Neural progenitor cell (in vitro differentiated cells): ENCODE data around the gene SLC25A44. TPM values are rescaled to one million over a fixed set of nuclear protein-coding genes. Genes with fewer than 3 reads are reported as not detected.

ENCODE experiments used
- DNase-seq: peaks from one replicate; pipeline ENCODE4 v3.0.0-alpha.2; 2016; ENCODE audit warnings: low spot score
- H2AFZ ChIP-seq: fragments of 200-600 bp; sonication (generic); replicated peaks from 2 replicates; pipeline ENCODE4 v1.6.1; 2016; ENCODE audit warnings: antibody characterized with exemption
- H3F3A ChIP-seq: fragments of 200-600 bp; sonication (generic); 2 replicates; pipeline ENCODE4 v1.6.1; 2016; ENCODE audit warnings: antibody characterized with exemption, low read depth
- H3K27ac ChIP-seq: fragments of 200-600 bp; sonication (generic); 2 replicates; pipeline ENCODE4 v1.5.1; 2016; ENCODE audit warnings: mild to moderate bottlenecking
- H3K27me3 ChIP-seq: fragments of 200-600 bp; sonication (generic); 2 replicates; pipeline ENCODE4 v1.6.1; 2016; ENCODE audit warnings: mild to moderate bottlenecking, moderate library complexity
- H3K36me3 ChIP-seq: fragments of 200-600 bp; sonication (generic); 2 replicates; pipeline ENCODE4 v1.5.1; 2016
- H3K4me1 ChIP-seq: fragments of 200-600 bp; sonication (generic); 2 replicates; pipeline ENCODE4 v1.6.1; 2016; ENCODE audit warnings: mixed run types
- H3K4me2 ChIP-seq: fragments of 200-600 bp; sonication (generic); 2 replicates; pipeline ENCODE4 v1.6.1; 2016
- H3K4me3 ChIP-seq: fragments of 200-600 bp; sonication (generic); 2 replicates; pipeline ENCODE4 v1.5.1; 2016
- H3K79me2 ChIP-seq: fragments of 200-600 bp; sonication (generic); 2 replicates; pipeline ENCODE4 v1.6.1; 2016; ENCODE audit warnings: low read depth
- H3K9ac ChIP-seq: fragments of 200-600 bp; sonication (generic); 2 replicates; pipeline ENCODE4 v1.6.1; 2016
- H3K9me3 ChIP-seq: fragments of 200-600 bp; sonication (generic); 2 replicates; pipeline ENCODE4 v1.5.1; 2016; ENCODE audit warnings: low read depth
- H4K20me1 ChIP-seq: fragments of 200-600 bp; sonication (generic); 2 replicates; pipeline ENCODE4 v1.6.1; 2016; ENCODE audit warnings: low read depth
- H3K27ac Mint-ChIP-seq: 3 replicates; pipeline ENCODE4 v1.8.0; 2021; ENCODE audit warnings: mixed read lengths
- H3K27me3 Mint-ChIP-seq: 2 replicates; pipeline ENCODE4 v1.8.0; 2022; ENCODE audit warnings: low read depth, mild to moderate bottlenecking, inconsistent platforms, moderate library complexity, mixed read lengths; ENCODE audit not compliant: insufficient read depth
- H3K36me3 Mint-ChIP-seq: 3 replicates; pipeline ENCODE4 v1.8.0; 2021; ENCODE audit warnings: mixed read lengths
- H3K4me1 Mint-ChIP-seq: 3 replicates; pipeline ENCODE4 v1.8.0; 2021; ENCODE audit warnings: mixed read lengths
- H3K4me3 Mint-ChIP-seq: 3 replicates; pipeline ENCODE4 v1.8.0; 2021; ENCODE audit warnings: mild to moderate bottlenecking, moderate library complexity, mixed read lengths
- H3K9me3 Mint-ChIP-seq: 3 replicates; pipeline ENCODE4 v1.8.0; 2020; ENCODE audit warnings: mixed read lengths
- EZH2 ChIP-seq: fragments of 200-600 bp; sonication (generic); IDR thresholded peaks from 2 replicates; pipeline ENCODE4 v1.6.1; 2017; ENCODE audit warnings: antibody characterized with exemption, mild to moderate bottlenecking, moderate library complexity
- EZH2phosphoT487 ChIP-seq: fragments of 200-600 bp; sonication (generic); IDR thresholded peaks from 2 replicates; pipeline ENCODE4 v1.6.1; 2017; ENCODE audit warnings: antibody characterized with exemption
- total RNA-seq: library from RNA; depleted of rRNA; stranded (reverse); fragments of >200 nt; gene quantifications from 2 replicates; pipeline ENCODE4 v1.2.3, GENCODE V29; 2015; ENCODE audit warnings: low replicate concordance
- TF ChIP-seq, protein P1 (sequence below): fragments of 200-600 bp; sonication (generic); IDR thresholded peaks from 2 replicates; pipeline ENCODE4 v1.5.1; 2017; ENCODE audit warnings: antibody characterized with exemption, mild to moderate bottlenecking

Gene SLC25A44
- total RNA-seq, 1 donor from 2014 or later, result 4.6 TPM

DNA sequence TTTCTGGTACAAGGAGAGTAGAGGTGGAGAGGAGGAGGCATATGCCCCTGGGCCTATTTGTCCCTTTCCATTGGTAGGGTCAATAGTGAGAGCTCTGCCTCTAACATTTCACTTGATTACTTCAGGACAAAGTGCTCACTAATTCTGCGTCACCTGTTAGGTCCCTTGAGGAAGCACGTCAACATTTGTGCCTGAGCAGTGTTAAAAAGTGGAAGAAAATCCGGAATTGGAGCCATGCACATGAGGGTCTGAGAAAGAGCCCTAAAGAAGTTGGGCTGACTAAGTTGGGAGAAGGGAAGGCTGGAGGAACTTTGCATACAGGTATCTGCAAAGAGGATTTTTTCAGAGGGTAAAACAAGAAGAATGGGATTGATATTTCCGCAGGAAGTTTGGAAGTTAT, 1.9 kb downstream of the SLC25A44 start:
- Histone ChIP-seq H2AFZ (no peak overlapping the region), H3K9me3 (no peaks in the 10 kb centered on the region), H3K4me1 (peaks cover 3% of the 10 kb centered on the region), H3K9ac (no peak overlapping the region), H3K79me2 (peaks cover 47% of the 10 kb centered on the region), H3K4me2 (no peak overlapping the region), H3K27ac (no peak overlapping the region), H4K20me1 (peaks cover 6% of the 10 kb centered on the region), H3K36me3 (no peaks in the 10 kb centered on the region), H3K27me3 (no peaks in the 10 kb centered on the region), H3F3A (no peaks in the 10 kb centered on the region), H3K4me3 (no peak overlapping the region)
- Mint-ChIP-seq H3K4me1 (peaks cover 17% of the 10 kb centered on the region), H3K36me3 (peaks cover 13% of the 10 kb centered on the region), H3K9me3 (no peaks in the 10 kb centered on the region), H3K27ac (no peak overlapping the region), H3K4me3 (peak overlapping the region; percentile 98), H3K27me3 (peaks cover 2% of the 10 kb centered on the region)
- DNase-seq, result no peak
- TF ChIP-seq EZH2phosphoT487 (no peak), EZH2 (no peak)
- TF ChIP-seq, protein P1, sequence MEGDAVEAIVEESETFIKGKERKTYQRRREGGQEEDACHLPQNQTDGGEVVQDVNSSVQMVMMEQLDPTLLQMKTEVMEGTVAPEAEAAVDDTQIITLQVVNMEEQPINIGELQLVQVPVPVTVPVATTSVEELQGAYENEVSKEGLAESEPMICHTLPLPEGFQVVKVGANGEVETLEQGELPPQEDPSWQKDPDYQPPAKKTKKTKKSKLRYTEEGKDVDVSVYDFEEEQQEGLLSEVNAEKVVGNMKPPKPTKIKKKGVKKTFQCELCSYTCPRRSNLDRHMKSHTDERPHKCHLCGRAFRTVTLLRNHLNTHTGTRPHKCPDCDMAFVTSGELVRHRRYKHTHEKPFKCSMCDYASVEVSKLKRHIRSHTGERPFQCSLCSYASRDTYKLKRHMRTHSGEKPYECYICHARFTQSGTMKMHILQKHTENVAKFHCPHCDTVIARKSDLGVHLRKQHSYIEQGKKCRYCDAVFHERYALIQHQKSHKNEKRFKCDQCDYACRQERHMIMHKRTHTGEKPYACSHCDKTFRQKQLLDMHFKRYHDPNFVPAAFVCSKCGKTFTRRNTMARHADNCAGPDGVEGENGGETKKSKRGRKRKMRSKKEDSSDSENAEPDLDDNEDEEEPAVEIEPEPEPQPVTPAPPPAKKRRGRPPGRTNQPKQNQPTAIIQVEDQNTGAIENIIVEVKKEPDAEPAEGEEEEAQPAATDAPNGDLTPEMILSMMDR, result no peak

DNA sequence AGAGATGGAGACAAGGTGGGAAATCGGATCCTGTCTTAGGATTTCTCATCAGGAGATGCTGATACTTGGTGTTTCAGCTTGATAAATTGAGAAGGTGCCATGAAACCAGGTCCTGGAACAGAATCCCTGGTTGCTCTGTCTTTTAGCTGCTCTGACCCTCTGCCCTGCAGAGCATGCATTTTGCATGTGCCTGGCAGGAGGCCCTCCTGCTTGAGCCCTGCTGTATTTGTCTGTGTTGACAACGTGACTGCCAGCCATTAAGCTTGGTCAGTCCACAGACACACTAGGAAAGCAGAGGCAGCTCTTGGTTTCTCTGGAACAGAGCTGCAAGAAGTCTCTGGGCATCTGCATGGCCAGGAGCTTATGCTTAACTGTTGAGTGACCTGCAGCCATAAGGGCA, 2.5 kb downstream of the SLC25A44 start:
- Mint-ChIP-seq H3K27ac (no peak overlapping the region), H3K36me3 (peaks cover 13% of the 10 kb centered on the region), H3K4me3 (no peak overlapping the region), H3K4me1 (peaks cover 17% of the 10 kb centered on the region), H3K9me3 (no peaks in the 10 kb centered on the region), H3K27me3 (peaks cover 2% of the 10 kb centered on the region)
- no peak overlapping the region for H3K4me2 ChIP-seq
- TF ChIP-seq EZH2phosphoT487 (no peak), EZH2 (no peak)
- TF ChIP-seq, protein P1, result no peak
- peaks cover 3% of the 10 kb centered on the region for H3K4me1 ChIP-seq
- no peak overlapping the region for H3K27ac ChIP-seq
- no peak overlapping the region for H3K9ac ChIP-seq
- H3K9me3 ChIP-seq, result no peaks in the 10 kb centered on the region
- H3K79me2 ChIP-seq, result peaks cover 47% of the 10 kb centered on the region
- H3F3A ChIP-seq, result no peaks in the 10 kb centered on the region
- DNase-seq, result no peak
- H3K4me3 ChIP-seq, result no peak overlapping the region
- H2AFZ ChIP-seq, result no peak overlapping the region
- H4K20me1 ChIP-seq, result peaks cover 6% of the 10 kb centered on the region
- H3K27me3 ChIP-seq, result no peaks in the 10 kb centered on the region
- no peaks in the 10 kb centered on the region for H3K36me3 ChIP-seq

DNA sequence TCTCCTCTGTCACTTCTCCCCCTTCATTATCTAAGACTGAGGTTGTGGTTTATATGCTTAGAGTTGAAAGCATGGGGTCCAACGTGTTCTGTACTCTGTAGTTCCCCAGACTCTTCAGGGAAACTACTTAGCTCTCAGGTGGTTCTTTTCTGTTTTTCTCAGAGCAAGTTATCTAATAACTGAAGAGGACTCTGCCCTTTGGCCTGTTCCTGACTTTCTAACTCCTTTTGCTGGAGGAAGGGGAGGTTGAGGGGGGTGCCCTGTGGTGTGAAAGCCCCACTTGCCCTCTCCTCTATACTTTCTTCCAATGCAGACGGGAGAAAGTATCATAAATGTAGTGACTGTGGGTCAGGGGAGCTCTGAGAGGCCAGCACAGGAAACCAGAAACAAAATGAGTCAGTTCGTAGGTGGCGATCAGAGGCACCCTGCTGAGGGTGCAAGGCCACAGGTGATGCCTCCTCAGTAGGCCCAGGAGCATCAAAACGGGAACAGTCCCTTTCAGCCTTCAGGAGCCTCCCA, 5.0 kb downstream of the SLC25A44 start:
- no peaks in the 10 kb centered on the region for H3K36me3 ChIP-seq
- H4K20me1 ChIP-seq, result peaks cover 6% of the 10 kb centered on the region
- H3K4me2 ChIP-seq, result no peak overlapping the region
- H3K4me3 ChIP-seq, result no peak overlapping the region
- Mint-ChIP-seq H3K27ac (no peak overlapping the region), H3K36me3 (peaks cover 13% of the 10 kb centered on the region), H3K9me3 (no peaks in the 10 kb centered on the region), H3K27me3 (peaks cover 3% of the 10 kb centered on the region), H3K4me1 (peaks cover 12% of the 10 kb centered on the region), H3K4me3 (no peak overlapping the region)
- H3K79me2 ChIP-seq, result peaks cover 47% of the 10 kb centered on the region
- H3K4me1 ChIP-seq, result no peaks in the 10 kb centered on the region
- no peaks in the 10 kb centered on the region for H3K9me3 ChIP-seq
- DNase-seq, result no peak
- H3K27ac ChIP-seq, result no peak overlapping the region
- H3F3A ChIP-seq, result no peaks in the 10 kb centered on the region
- TF ChIP-seq, protein P1, result no peak
- no peak for TF ChIP-seq EZH2phosphoT487
- TF ChIP-seq EZH2, result no peak
- H3K27me3 ChIP-seq, result no peaks in the 10 kb centered on the region
- H2AFZ ChIP-seq, result no peak overlapping the region
- no peak overlapping the region for H3K9ac ChIP-seq
